ENCODE data around the gene ANO6.

Gene ANO6

GRCh38 chr12:45475594-45475993, 259.7 kb downstream of the ANO6 start:
- no peak for DNase-seq

- no peak for DNase-seq
Observed at GRCh38 chr12:45477526-45477925, 261.6 kb downstream of the ANO6 start.

GRCh38 chr12:45478931-45479330, 263.0 kb downstream of the ANO6 start:
- no peak for DNase-seq

- DNase-seq, result no peak
Observed at GRCh38 chr12:45481746-45482145, 265.9 kb downstream of the ANO6 start.

- no peak for DNase-seq
Observed at GRCh38 chr12:45483571-45483970, 267.7 kb downstream of the ANO6 start.
